A549 (cell line): ENCODE measurements around the gene MON1A. TPM values are rescaled to one million over a fixed set of nuclear protein-coding genes. Genes with fewer than 3 reads are reported as not detected.

Experiments
- ATAC-seq, 2 experiments: fragments of 200-7000 bp in 1 of 2; fragments of >200 bp in 1 of 2; cut with Nextera tagmentation in 1 of 2; cut with Tn5 transposase in 1 of 2; 3 replicates each; pipeline versions ENCODE4 v1.8.0 to v1.9.1; 2018 to 2020; ENCODE audit warnings: mild to moderate bottlenecking in 1 of 2, moderate library complexity in 1 of 2
- CTCF ChIA-PET: fragments of 300-600 bp; sonication (Branson Sonifier 250); formaldehyde crosslinking; extraction: SDS; loops from one replicate; lab custom pipeline; 2021; ENCODE audit warnings: antibody characterized with exemption, inconsistent platforms; lab: Yijun Ruan, JAX
- POLR2A ChIA-PET: fragments of 350-600 bp; formaldehyde crosslinking; extraction: SDS; loops from one replicate; lab custom pipeline; 2021; ENCODE audit warnings: antibody characterized with exemption, inconsistent platforms; lab: Yijun Ruan, JAX
- DNase-seq, 2 experiments: peaks; one replicate each; pipeline versions ENCODE4 v3.0.0 to v3.0.0-alpha.2; 2011 to 2016; ENCODE audit warnings: low read depth in 1 of 2, low spot score in 1 of 2
- FAIRE-seq: peaks from 2 replicates; lab custom pipeline; 2011; peaks lifted over from hg19 to GRCh38; lab: Jason Lieb, UNC
- H3K27ac ChIP-seq, 2 experiments: fragments of >200 bp; sonication (Bioruptor Twin); formaldehyde crosslinking; 3 replicates each; pipeline ENCODE4 v1.5.1; 2016 to 2017
- H3K4me1 ChIP-seq: fragments of >200 bp; sonication (Bioruptor Twin); formaldehyde crosslinking; 3 replicates; pipeline ENCODE4 v1.6.1; 2016
- H3K4me2 ChIP-seq: fragments of >200 bp; sonication (Bioruptor Twin); formaldehyde crosslinking; 3 replicates; pipeline ENCODE4 v1.6.1; 2016
- H3K4me3 ChIP-seq: fragments of >200 bp; sonication (Bioruptor Twin); formaldehyde crosslinking; 3 replicates; pipeline ENCODE4 v1.5.1; 2016
- H3K9me3 ChIP-seq: fragments of >200 bp; sonication (Bioruptor Twin); formaldehyde crosslinking; 3 replicates; pipeline ENCODE4 v1.6.1; 2016
- BHLHE40 ChIP-seq: IDR thresholded peaks from 2 replicates; pipeline ENCODE4 v1.6.1; 2012; ENCODE audit warnings: low read depth, low read length, inconsistent platforms
- CEBPB ChIP-seq, 2 experiments: fragments of >200 bp in 1 of 2; sonication (Bioruptor Twin) in 1 of 2; formaldehyde crosslinking in 1 of 2; IDR thresholded peaks; 2 replicates each; pipeline ENCODE4 v1.6.1; 2012 to 2016
- CHD4 ChIP-seq: fragments of 200-600 bp; sonication (generic); IDR thresholded peaks from 2 replicates; pipeline ENCODE4 v1.6.1; 2016; ENCODE audit warnings: antibody characterized with exemption, mild to moderate bottlenecking, borderline replicate concordance
- EHF ChIP-seq: fragments of 250-450 bp; sonication (Bioruptor Pico); IDR thresholded peaks from 2 replicates; pipeline ENCODE4 v1.5.0; 2020; ENCODE audit warnings: mild to moderate bottlenecking
- EHMT2 ChIP-seq: fragments of 200-600 bp; sonication (generic); IDR thresholded peaks from 2 replicates; pipeline ENCODE4 v1.6.1; 2016; ENCODE audit warnings: antibody characterized with exemption, low read depth, mild to moderate bottlenecking, moderate library complexity
- FOSL2 ChIP-seq, 2 experiments: fragments of 450-650 bp in 1 of 2; fragments of >200 bp in 1 of 2; sonication (Bioruptor Twin) in 1 of 2; formaldehyde crosslinking; IDR thresholded peaks; 2 replicates each; pipeline versions ENCODE4 v1.5.0 to v1.6.1; 2016 to 2020; ENCODE audit warnings: mild to moderate bottlenecking in 1 of 2, moderate library complexity in 1 of 2
- FOXS1 ChIP-seq: fragments of 250-450 bp; sonication (Bioruptor Pico); IDR thresholded peaks from 2 replicates; pipeline ENCODE4 v1.5.0; 2020; ENCODE audit warnings: mild to moderate bottlenecking, moderate library complexity
- HOXB13 ChIP-seq: fragments of 250-450 bp; sonication (Bioruptor Pico); IDR thresholded peaks from 2 replicates; pipeline ENCODE4 v1.5.0; 2020; ENCODE audit warnings: low read depth, mild to moderate bottlenecking, moderate library complexity
- JUNB ChIP-seq: fragments of >200 bp; sonication (Bioruptor Twin); formaldehyde crosslinking; IDR thresholded peaks from 2 replicates; pipeline ENCODE4 v1.6.1; 2016
- KDM1A ChIP-seq: fragments of 200-600 bp; sonication (generic); IDR thresholded peaks from 2 replicates; pipeline ENCODE4 v1.6.1; 2016; ENCODE audit warnings: low read depth, mild to moderate bottlenecking
- MAZ ChIP-seq: fragments of 150-350 bp; IDR thresholded peaks from 2 replicates; pipeline ENCODE4 v1.6.1; 2014; ENCODE audit warnings: antibody characterized with exemption, low read depth, low read length, borderline replicate concordance
- NFE2L2 ChIP-seq: fragments of 150-350 bp; conservative IDR thresholded peaks from 2 replicates; pipeline ENCODE4 v1.6.1; 2014; ENCODE audit warnings: low read length
- NPAS2 ChIP-seq: fragments of 250-450 bp; sonication (Bioruptor Pico); IDR thresholded peaks from 2 replicates; pipeline ENCODE4 v1.8.0; 2022; ENCODE audit warnings: mild to moderate bottlenecking, moderate library complexity, borderline replicate concordance
- RARB ChIP-seq: fragments of 250-450 bp; sonication (Bioruptor Pico); IDR thresholded peaks from 2 replicates; pipeline ENCODE4 v1.8.0; 2021; ENCODE audit warnings: mild to moderate bottlenecking, moderate library complexity
- RCOR1 ChIP-seq: fragments of 150-350 bp; IDR thresholded peaks from 2 replicates; pipeline ENCODE4 v1.6.1; 2014; ENCODE audit warnings: antibody characterized with exemption, low read length, low read depth
- RNF2 ChIP-seq: fragments of 200-600 bp; sonication (generic); IDR thresholded peaks from 2 replicates; pipeline ENCODE4 v1.6.1; 2016; ENCODE audit warnings: low read depth, mild to moderate bottlenecking, antibody characterized with exemption, moderate library complexity, borderline replicate concordance
- TP53 ChIP-seq: fragments of 250-450 bp; sonication (Bioruptor Pico); IDR thresholded peaks from 2 replicates; pipeline ENCODE4 v1.5.0; 2021; ENCODE audit warnings: mild to moderate bottlenecking, moderate library complexity
- WGBS: methylation state at CpG from one replicate; pipeline ENCODE4 v1.1.6; 2017; ENCODE audit errors: missing lambda C conversion rate; 5-methylcytosine and 5-hydroxymethylcytosine counted together
- polyA plus RNA-seq, 4 experiments: library from polyadenylated mRNA; depleted of rRNA in 3 of 4; stranded (reverse); fragments of >200 nt; fragmentation: RNase III in 1 of 4; extraction: RNeasy Plus Mini Kit Qiagen cat#74134 plus additional on column Dnase treatment in 1 of 4; gene quantifications; 2 replicates in 3 of 4; 3 replicates in 1 of 4; pipeline ENCODE4 v1.2.3, GENCODE V29; 2011 to 2017
- TF ChIP-seq, protein P1 (sequence below): fragments of 250-450 bp; sonication (Bioruptor Pico); IDR thresholded peaks from 2 replicates; pipeline ENCODE4 v1.5.0; 2020; ENCODE audit warnings: low read depth, mild to moderate bottlenecking, moderate library complexity
- TF ChIP-seq, protein P2 (sequence below): fragments of >200 bp; sonication (Bioruptor Twin); formaldehyde crosslinking; IDR thresholded peaks from 3 replicates; pipeline ENCODE4 v1.5.1; 2016

The MON1A gene
- polyA plus RNA-seq, 2 of the 4 experiments (the other 2 are of a cell fraction) = 4.2 to 5.1 TPM

DNA sequence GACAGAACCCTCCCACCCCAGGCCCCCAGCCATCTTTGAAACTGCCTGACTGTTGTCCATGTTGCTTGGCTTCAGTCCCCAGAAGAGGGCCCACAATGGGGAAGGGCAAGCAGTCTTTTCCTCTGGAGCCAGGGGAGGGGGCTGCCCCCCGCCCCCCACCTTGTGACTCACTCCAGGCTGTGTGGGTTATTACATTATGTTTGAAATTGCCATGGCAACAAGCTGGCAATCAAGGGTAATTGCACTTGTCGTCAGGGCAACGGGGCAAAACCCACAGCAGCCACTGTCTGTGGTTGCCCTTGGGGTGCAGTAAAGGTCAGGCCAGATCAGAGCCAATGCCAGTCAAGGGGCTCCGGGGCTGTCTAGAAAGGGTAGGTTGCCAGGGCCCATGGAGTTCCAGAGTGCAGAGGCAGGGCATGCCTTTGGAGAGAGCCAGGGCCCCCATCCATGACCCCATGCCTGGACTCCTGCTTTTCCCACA is 56.8 kb downstream of the MON1A start:
- no peak for ATAC-seq
- Histone ChIP-seq H3K27ac (no peak overlapping the region), H3K4me2 (no peak overlapping the region), H3K4me3 (no peak overlapping the region), H3K9me3 (no peaks in the 10 kb centered on the region), H3K4me1 (peaks cover 6% of the 10 kb centered on the region; the same call in 1 of the 3 replicates)
- no peak for FAIRE-seq
- 78% methylated on average over 3 of the region's 4 CpGs for WGBS
- TF ChIP-seq CHD4 (no peak), EHMT2 (no peak), EHF (CRISPR knock-in tag) (no peak), MAZ (no peak), NFE2L2 (no peak), KDM1A (no peak), JUNB (no peak), FOXS1 (no peak), RARB (CRISPR knock-in tag) (no peak), FOSL2 (IDR thresholded peaks at IDR 0.05) (no peak), FOSL2 (CRISPR knock-in tag; IDR thresholded peaks at IDR 0.05) (no peak), RNF2 (no peak)
- TF ChIP-seq, protein P1, sequence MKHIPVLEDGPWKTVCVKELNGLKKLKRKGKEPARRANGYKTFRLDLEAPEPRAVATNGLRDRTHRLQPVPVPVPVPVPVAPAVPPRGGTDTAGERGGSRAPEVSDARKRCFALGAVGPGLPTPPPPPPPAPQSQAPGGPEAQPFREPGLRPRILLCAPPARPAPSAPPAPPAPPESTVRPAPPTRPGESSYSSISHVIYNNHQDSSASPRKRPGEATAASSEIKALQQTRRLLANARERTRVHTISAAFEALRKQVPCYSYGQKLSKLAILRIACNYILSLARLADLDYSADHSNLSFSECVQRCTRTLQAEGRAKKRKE = no peak
- TF ChIP-seq, protein P2, sequence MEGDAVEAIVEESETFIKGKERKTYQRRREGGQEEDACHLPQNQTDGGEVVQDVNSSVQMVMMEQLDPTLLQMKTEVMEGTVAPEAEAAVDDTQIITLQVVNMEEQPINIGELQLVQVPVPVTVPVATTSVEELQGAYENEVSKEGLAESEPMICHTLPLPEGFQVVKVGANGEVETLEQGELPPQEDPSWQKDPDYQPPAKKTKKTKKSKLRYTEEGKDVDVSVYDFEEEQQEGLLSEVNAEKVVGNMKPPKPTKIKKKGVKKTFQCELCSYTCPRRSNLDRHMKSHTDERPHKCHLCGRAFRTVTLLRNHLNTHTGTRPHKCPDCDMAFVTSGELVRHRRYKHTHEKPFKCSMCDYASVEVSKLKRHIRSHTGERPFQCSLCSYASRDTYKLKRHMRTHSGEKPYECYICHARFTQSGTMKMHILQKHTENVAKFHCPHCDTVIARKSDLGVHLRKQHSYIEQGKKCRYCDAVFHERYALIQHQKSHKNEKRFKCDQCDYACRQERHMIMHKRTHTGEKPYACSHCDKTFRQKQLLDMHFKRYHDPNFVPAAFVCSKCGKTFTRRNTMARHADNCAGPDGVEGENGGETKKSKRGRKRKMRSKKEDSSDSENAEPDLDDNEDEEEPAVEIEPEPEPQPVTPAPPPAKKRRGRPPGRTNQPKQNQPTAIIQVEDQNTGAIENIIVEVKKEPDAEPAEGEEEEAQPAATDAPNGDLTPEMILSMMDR = no peak
- DNase-seq = no peak
- ChIA-PET CTCF (interaction anchor here (1.2 to 1.3 kb wide), 2 partner anchors 34 to 71 kb away, joined by 4 read pairs; no protein-coding TSS in a partner anchor), POLR2A (no interaction called here)

DNA sequence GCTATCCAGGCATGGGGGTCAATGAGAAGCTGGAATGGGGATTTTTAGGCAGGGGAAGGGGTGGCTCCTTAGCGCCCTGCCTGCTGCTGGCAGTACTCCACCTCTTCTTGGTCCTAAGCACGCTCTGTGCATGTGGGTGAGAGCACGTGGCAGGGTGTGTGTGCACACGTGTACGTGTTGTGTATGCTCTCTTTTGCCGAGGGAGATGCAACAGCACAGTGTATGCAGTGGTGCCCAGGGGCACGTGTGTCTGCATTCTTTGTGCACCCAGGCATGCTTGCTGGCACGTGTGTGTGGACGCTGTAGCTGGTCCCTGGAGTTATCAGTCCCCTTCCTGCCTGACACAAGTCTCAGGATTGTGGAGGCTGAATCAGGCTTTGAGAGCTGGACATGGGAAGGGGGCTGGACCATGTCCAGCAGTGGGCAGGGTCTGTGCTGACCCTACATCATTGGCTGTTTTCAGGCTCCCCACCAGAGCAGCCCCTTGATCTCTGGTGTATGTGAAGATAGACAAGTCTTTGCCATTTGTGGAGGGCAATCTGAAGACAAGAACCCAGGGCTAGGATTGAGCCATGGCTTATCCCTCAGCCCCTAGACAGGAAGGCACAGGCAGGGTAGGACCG is 58.0 kb downstream of the MON1A start:
- 38% methylated on average over 3 of the region's 10 CpGs for WGBS
- ChIA-PET CTCF (interaction anchor here (1.0 to 1.8 kb wide), 2 partner anchors 32 to 35 kb away, joined by 3 to 4 read pairs; no protein-coding TSS in a partner anchor), POLR2A (no interaction called here)
- no peak overlapping the region for H3K27ac ChIP-seq
- no peaks in the 10 kb centered on the region for H3K9me3 ChIP-seq
- peaks cover 6% of the 10 kb centered on the region; the same call in 1 of the 3 replicates for H3K4me1 ChIP-seq
- no peak for TF ChIP-seq CEBPB (IDR thresholded peaks at IDR 0.05)
- no peak for TF ChIP-seq FOSL2 (IDR thresholded peaks at IDR 0.05)
- no peak for TF ChIP-seq FOSL2 (CRISPR knock-in tag; IDR thresholded peaks at IDR 0.05)
- TF ChIP-seq RARB (CRISPR knock-in tag) = no peak
- TF ChIP-seq EHF (CRISPR knock-in tag) = no peak
- TF ChIP-seq RCOR1 = no peak
- TF ChIP-seq HOXB13 (CRISPR knock-in tag) = no peak
- TF ChIP-seq, protein P1 = no peak
- TF ChIP-seq NPAS2 (CRISPR knock-in tag) = no peak
- no peak for TF ChIP-seq BHLHE40
- no peak for TF ChIP-seq TP53 (CRISPR knock-in tag)
- no peak for DNase-seq
- no peak overlapping the region for H3K4me3 ChIP-seq
- no peak for FAIRE-seq
- no peak overlapping the region for H3K4me2 ChIP-seq
- ATAC-seq = no peak
